HEK293 (cell line): ENCODE results near the gene PLS1.

ENCODE experiments used
- CTCF ChIA-PET: fragments of 350-600 bp; formaldehyde crosslinking; extraction: SDS; loops from one replicate; lab custom pipeline; 2021; ENCODE audit warnings: antibody characterized with exemption; lab: Yijun Ruan, JAX
- POLR2A ChIA-PET: fragments of 300-600 bp; formaldehyde crosslinking; extraction: SDS; loops from one replicate; lab custom pipeline; 2020; ENCODE audit warnings: antibody characterized with exemption, inconsistent platforms; lab: Yijun Ruan, JAX
- H3K27ac ChIP-seq: fragments of 200-500 bp; sonication (Bioruptor generic); 2 replicates; pipeline ENCODE4 v1.5.1; 2014; ENCODE audit warnings: low read depth, low read length, control low read depth, inconsistent platforms; ENCODE audit errors: extremely low read depth
- H3K36me3 ChIP-seq, 2 experiments: fragments of 200-500 bp in 1 of 2; sonication (Bioruptor generic) in 1 of 2; 1 replicate in 1 of 2; 2 replicates in 1 of 2; pipeline ENCODE4 v1.5.1; 2014 to 2017; ENCODE audit warnings: inconsistent platforms in 2 of 2, low read length in 2 of 2; ENCODE audit not compliant: control insufficient read depth in 2 of 2, insufficient read depth in 1 of 2
- H3K4me1 ChIP-seq: fragments of 200-500 bp; sonication (Bioruptor generic); 2 replicates; pipeline ENCODE4 v1.5.1; 2014; ENCODE audit warnings: mild to moderate bottlenecking, low read length, inconsistent platforms; ENCODE audit not compliant: control insufficient read depth, insufficient read depth
- H3K4me3 ChIP-seq: 2 replicates; pipeline ENCODE4 v1.5.1; 2011; ENCODE audit warnings: low read depth, mild to moderate bottlenecking, control low read depth, low read length, moderate library complexity
- H3K9me3 ChIP-seq: fragments of 200-500 bp; sonication (Bioruptor generic); 2 replicates; pipeline ENCODE4 v1.5.1; 2014; ENCODE audit warnings: low read depth, low read length, inconsistent platforms; ENCODE audit not compliant: control insufficient read depth, insufficient read depth
- BCL6B ChIP-seq: fragments of 450-650 bp; formaldehyde crosslinking; IDR thresholded peaks from 2 replicates; pipeline ENCODE4 v1.5.1; 2017; ENCODE audit warnings: missing biosample characterization, missing genetic modification characterization
- MZF1 ChIP-seq: fragments of 450-650 bp; formaldehyde crosslinking; IDR thresholded peaks from 2 replicates; pipeline ENCODE4 v1.5.1; 2017; ENCODE audit warnings: missing biosample characterization, missing genetic modification characterization, borderline replicate concordance
- RBAK ChIP-seq: fragments of 450-650 bp; formaldehyde crosslinking; IDR thresholded peaks from 2 replicates; pipeline ENCODE4 v1.5.1; 2016; ENCODE audit warnings: missing biosample characterization, missing genetic modification characterization
- ZBTB20 ChIP-seq: fragments of 450-650 bp; formaldehyde crosslinking; IDR thresholded peaks from 2 replicates; pipeline ENCODE4 v1.5.1; 2016; ENCODE audit warnings: missing biosample characterization, missing genetic modification characterization
- ZEB2 ChIP-seq: fragments of 450-650 bp; formaldehyde crosslinking; IDR thresholded peaks from 2 replicates; pipeline ENCODE4 v1.5.1; 2016; ENCODE audit warnings: missing biosample characterization, missing genetic modification characterization
- ZNF426 ChIP-seq: fragments of 450-650 bp; formaldehyde crosslinking; IDR thresholded peaks from 2 replicates; pipeline ENCODE4 v1.5.1; 2017; ENCODE audit warnings: missing biosample characterization, missing genetic modification characterization, mild to moderate bottlenecking, inconsistent platforms, moderate library complexity
- ZNF654 ChIP-seq: fragments of 450-650 bp; formaldehyde crosslinking; IDR thresholded peaks from 2 replicates; pipeline ENCODE4 v1.5.1; 2016; ENCODE audit warnings: low read depth, missing biosample characterization, missing genetic modification characterization
- ZNF670 ChIP-seq: fragments of 450-650 bp; formaldehyde crosslinking; IDR thresholded peaks from 2 replicates; pipeline ENCODE4 v1.5.1; 2016; ENCODE audit warnings: missing biosample characterization, missing genetic modification characterization, low read depth
- ZNF704 ChIP-seq: fragments of 450-650 bp; formaldehyde crosslinking; IDR thresholded peaks from 2 replicates; pipeline ENCODE4 v1.5.1; 2016; ENCODE audit warnings: missing biosample characterization, missing genetic modification characterization
- TF ChIP-seq, protein P1 (sequence below): fragments of 450-650 bp; formaldehyde crosslinking; IDR thresholded peaks from 2 replicates; pipeline ENCODE4 v1.5.1; 2016; ENCODE audit warnings: missing biosample characterization, missing genetic modification characterization
- TF ChIP-seq, protein P2 (sequence below): fragments of 450-650 bp; formaldehyde crosslinking; IDR thresholded peaks from 2 replicates; pipeline ENCODE4 v1.5.1; 2017; ENCODE audit warnings: missing biosample characterization, missing genetic modification characterization
- TF ChIP-seq, protein P3 (sequence below): fragments of 450-650 bp; formaldehyde crosslinking; IDR thresholded peaks from 2 replicates; pipeline ENCODE4 v1.5.1; 2016; ENCODE audit warnings: missing biosample characterization, missing genetic modification characterization
- TF ChIP-seq, protein P4 (sequence below): fragments of 450-650 bp; formaldehyde crosslinking; IDR thresholded peaks from 2 replicates; pipeline ENCODE4 v1.5.1; 2017; ENCODE audit warnings: missing biosample characterization, missing genetic modification characterization
- TF ChIP-seq, protein P5 (sequence below): fragments of 450-650 bp; IDR thresholded peaks from 2 replicates; pipeline ENCODE4 v1.5.1; 2018; ENCODE audit warnings: missing biosample characterization, mild to moderate bottlenecking, missing genetic modification characterization

The PLS1 gene

DNA sequence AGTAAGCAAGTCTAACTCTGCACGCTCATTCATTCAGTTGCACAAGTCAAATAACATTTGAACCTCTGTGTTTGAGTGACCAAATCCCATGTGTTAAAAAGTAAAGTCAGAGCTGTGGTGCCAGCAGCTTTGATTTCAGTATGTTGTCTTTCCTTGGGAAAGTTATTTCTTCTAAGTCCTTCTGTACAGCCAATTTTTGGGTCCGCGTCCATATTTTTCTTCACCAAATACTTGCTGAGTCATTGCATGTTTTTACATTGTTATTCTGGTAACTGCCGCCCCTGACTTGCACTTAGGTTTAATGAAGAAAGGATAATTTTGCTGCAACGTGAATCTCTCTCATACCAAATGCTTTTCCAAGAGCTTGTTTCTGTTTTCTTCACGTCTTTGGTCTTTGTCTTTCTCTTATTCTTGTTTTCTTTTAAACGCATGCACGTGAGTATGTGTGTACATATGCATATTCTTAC, 56.7 kb downstream of the PLS1 start:
- no peaks in the 10 kb centered on the region for H3K36me3 ChIP-seq
- no peaks in the 10 kb centered on the region for H3K9me3 ChIP-seq
- TF ChIP-seq, protein P1, sequence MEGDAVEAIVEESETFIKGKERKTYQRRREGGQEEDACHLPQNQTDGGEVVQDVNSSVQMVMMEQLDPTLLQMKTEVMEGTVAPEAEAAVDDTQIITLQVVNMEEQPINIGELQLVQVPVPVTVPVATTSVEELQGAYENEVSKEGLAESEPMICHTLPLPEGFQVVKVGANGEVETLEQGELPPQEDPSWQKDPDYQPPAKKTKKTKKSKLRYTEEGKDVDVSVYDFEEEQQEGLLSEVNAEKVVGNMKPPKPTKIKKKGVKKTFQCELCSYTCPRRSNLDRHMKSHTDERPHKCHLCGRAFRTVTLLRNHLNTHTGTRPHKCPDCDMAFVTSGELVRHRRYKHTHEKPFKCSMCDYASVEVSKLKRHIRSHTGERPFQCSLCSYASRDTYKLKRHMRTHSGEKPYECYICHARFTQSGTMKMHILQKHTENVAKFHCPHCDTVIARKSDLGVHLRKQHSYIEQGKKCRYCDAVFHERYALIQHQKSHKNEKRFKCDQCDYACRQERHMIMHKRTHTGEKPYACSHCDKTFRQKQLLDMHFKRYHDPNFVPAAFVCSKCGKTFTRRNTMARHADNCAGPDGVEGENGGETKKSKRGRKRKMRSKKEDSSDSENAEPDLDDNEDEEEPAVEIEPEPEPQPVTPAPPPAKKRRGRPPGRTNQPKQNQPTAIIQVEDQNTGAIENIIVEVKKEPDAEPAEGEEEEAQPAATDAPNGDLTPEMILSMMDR (tag by site-specific recombination): no peak
- TF ChIP-seq ZEB2 (no peak), ZNF426 (no peak), MZF1 (tag by site-specific recombination) (no peak), RBAK (tag by site-specific recombination) (no peak), ZNF670 (tag by site-specific recombination) (no peak), BCL6B (tag by site-specific recombination) (no peak), ZBTB20 (tag by site-specific recombination) (no peak), ZNF704 (no peak), ZNF654 (tag by site-specific recombination) (no peak)
- TF ChIP-seq, protein P2, sequence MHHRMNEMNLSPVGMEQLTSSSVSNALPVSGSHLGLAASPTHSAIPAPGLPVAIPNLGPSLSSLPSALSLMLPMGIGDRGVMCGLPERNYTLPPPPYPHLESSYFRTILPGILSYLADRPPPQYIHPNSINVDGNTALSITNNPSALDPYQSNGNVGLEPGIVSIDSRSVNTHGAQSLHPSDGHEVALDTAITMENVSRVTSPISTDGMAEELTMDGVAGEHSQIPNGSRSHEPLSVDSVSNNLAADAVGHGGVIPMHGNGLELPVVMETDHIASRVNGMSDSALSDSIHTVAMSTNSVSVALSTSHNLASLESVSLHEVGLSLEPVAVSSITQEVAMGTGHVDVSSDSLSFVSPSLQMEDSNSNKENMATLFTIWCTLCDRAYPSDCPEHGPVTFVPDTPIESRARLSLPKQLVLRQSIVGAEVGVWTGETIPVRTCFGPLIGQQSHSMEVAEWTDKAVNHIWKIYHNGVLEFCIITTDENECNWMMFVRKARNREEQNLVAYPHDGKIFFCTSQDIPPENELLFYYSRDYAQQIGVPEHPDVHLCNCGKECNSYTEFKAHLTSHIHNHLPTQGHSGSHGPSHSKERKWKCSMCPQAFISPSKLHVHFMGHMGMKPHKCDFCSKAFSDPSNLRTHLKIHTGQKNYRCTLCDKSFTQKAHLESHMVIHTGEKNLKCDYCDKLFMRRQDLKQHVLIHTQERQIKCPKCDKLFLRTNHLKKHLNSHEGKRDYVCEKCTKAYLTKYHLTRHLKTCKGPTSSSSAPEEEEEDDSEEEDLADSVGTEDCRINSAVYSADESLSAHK (tag by site-specific recombination): no peak
- TF ChIP-seq, protein P3, sequence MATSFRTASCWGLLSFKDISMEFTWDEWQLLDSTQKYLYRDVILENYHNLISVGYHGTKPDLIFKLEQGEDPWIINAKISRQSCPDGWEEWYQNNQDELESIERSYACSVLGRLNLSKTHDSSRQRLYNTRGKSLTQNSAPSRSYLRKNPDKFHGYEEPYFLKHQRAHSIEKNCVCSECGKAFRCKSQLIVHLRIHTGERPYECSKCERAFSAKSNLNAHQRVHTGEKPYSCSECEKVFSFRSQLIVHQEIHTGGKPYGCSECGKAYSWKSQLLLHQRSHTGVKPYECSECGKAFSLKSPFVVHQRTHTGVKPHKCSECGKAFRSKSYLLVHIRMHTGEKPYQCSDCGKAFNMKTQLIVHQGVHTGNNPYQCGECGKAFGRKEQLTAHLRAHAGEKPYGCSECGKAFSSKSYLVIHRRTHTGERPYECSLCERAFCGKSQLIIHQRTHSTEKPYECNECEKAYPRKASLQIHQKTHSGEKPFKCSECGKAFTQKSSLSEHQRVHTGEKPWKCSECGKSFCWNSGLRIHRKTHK (tag by site-specific recombination): no peak
- TF ChIP-seq, protein P4, sequence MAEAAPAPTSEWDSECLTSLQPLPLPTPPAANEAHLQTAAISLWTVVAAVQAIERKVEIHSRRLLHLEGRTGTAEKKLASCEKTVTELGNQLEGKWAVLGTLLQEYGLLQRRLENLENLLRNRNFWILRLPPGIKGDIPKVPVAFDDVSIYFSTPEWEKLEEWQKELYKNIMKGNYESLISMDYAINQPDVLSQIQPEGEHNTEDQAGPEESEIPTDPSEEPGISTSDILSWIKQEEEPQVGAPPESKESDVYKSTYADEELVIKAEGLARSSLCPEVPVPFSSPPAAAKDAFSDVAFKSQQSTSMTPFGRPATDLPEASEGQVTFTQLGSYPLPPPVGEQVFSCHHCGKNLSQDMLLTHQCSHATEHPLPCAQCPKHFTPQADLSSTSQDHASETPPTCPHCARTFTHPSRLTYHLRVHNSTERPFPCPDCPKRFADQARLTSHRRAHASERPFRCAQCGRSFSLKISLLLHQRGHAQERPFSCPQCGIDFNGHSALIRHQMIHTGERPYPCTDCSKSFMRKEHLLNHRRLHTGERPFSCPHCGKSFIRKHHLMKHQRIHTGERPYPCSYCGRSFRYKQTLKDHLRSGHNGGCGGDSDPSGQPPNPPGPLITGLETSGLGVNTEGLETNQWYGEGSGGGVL: no peak
- TF ChIP-seq, protein P5, sequence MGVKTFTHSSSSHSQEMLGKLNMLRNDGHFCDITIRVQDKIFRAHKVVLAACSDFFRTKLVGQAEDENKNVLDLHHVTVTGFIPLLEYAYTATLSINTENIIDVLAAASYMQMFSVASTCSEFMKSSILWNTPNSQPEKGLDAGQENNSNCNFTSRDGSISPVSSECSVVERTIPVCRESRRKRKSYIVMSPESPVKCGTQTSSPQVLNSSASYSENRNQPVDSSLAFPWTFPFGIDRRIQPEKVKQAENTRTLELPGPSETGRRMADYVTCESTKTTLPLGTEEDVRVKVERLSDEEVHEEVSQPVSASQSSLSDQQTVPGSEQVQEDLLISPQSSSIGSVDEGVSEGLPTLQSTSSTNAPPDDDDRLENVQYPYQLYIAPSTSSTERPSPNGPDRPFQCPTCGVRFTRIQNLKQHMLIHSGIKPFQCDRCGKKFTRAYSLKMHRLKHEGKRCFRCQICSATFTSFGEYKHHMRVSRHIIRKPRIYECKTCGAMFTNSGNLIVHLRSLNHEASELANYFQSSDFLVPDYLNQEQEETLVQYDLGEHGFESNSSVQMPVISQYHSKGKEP (tag by site-specific recombination): no peak
- H3K27ac ChIP-seq: no peak overlapping the region
- H3K4me3 ChIP-seq: no peak overlapping the region
- no peaks in the 10 kb centered on the region; the same call in 1 of the 2 replicates for H3K4me1 ChIP-seq
- ChIA-PET CTCF (no interaction called here), POLR2A (no interaction called here)
